ENCODE results near the gene DAO.

DNA sequence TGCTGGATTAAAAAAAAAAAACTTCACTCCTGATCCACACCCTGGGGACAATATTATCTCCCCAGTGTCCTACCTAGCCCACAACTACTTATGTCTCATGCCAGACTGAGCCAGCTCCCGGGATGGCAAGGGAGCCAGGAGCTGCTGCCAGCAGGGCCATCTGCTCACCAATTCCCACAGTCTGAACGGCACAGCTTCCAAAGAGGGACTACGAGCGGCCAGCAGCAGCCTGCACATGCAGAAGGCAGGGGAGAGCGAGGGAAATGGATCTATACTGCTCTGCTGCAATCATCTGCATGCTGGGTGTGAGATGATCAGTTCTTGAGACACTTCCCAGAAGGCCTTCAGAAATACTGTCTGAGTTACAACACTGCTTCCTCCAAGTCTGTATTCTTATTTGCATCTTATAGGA lies 33.6 kb upstream of the DAO start:
- TF ChIP-seq, protein P1, sequence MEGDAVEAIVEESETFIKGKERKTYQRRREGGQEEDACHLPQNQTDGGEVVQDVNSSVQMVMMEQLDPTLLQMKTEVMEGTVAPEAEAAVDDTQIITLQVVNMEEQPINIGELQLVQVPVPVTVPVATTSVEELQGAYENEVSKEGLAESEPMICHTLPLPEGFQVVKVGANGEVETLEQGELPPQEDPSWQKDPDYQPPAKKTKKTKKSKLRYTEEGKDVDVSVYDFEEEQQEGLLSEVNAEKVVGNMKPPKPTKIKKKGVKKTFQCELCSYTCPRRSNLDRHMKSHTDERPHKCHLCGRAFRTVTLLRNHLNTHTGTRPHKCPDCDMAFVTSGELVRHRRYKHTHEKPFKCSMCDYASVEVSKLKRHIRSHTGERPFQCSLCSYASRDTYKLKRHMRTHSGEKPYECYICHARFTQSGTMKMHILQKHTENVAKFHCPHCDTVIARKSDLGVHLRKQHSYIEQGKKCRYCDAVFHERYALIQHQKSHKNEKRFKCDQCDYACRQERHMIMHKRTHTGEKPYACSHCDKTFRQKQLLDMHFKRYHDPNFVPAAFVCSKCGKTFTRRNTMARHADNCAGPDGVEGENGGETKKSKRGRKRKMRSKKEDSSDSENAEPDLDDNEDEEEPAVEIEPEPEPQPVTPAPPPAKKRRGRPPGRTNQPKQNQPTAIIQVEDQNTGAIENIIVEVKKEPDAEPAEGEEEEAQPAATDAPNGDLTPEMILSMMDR (conservative IDR thresholded peaks at IDR 0.05; ENCODE audit: low read depth, low read length) = no peak
- no peak; the same call in 1 of the 2 replicates for TF ChIP-seq POLR2A (IDR thresholded peaks at IDR 0.05; ENCODE audit: low read depth, low read length)
- TF ChIP-seq BHLHE40 (IDR thresholded peaks at IDR 0.05; ENCODE audit: low read depth, low read length) = no peak
- TF ChIP-seq FOS (IDR thresholded peaks at IDR 0.05; ENCODE audit: low read depth, low read length) = no peak
- TF ChIP-seq CEBPB (IDR thresholded peaks at IDR 0.05; ENCODE audit: low read depth, low read length) = no peak
- no peak for TF ChIP-seq RAD21 (IDR thresholded peaks at IDR 0.05; ENCODE audit: low read length)
- TF ChIP-seq, protein P2, sequence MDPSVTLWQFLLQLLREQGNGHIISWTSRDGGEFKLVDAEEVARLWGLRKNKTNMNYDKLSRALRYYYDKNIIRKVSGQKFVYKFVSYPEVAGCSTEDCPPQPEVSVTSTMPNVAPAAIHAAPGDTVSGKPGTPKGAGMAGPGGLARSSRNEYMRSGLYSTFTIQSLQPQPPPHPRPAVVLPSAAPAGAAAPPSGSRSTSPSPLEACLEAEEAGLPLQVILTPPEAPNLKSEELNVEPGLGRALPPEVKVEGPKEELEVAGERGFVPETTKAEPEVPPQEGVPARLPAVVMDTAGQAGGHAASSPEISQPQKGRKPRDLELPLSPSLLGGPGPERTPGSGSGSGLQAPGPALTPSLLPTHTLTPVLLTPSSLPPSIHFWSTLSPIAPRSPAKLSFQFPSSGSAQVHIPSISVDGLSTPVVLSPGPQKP (IDR thresholded peaks at IDR 0.05; ENCODE audit: borderline replicate concordance, low read depth, low read length) = no peak

Measured in IMR-90 (cell line).